ENCODE data around the gene CLPTM1L. TPM values are rescaled to one million over a fixed set of nuclear protein-coding genes. Genes with fewer than 3 reads are reported as not detected.

CLPTM1L gene
- total RNA-seq, 2 experiments from 2014 or later = 47.2 to 47.4 TPM

DNA sequence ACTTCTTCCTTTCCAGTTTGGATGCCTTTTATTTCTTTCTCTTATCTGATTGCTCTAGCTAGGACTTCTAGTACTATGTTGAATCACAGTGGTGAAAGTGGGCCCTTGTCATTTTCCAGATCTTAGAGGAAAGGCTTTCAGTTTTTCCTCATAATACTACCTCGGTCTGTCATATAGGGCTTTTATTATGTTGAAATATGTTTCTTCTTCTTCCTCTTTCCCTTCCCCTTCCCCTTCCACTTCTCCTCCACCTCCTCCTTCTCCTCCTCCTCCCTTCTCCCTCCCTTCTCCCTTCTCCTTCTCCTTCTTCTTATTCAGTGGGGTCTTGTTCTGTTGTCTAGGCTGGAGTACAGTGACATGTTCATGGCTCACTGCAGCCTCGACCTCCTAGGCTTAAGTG lies 40.9 kb downstream of the CLPTM1L start:
- no peak overlapping the region for H3K4me3 Mint-ChIP-seq
- H3K9me3 ChIP-seq (ENCODE audit: control insufficient read depth in 1 of 2, insufficient read depth in 1 of 2, low read length in 2 of 2) = no peaks in the 10 kb centered on the region
- CTCF ChIA-PET = no interaction called here
- no peaks in the 10 kb centered on the region for H3K36me3 Mint-ChIP-seq (ENCODE audit: low read depth)
- H3K4me1 Mint-ChIP-seq (ENCODE audit: low read depth) = peaks cover 9% of the 10 kb centered on the region
- ATAC-seq (ENCODE audit: poor library complexity) (no peak), DNase-seq (no peak)
- no peaks in the 10 kb centered on the region for H3K36me3 ChIP-seq (ENCODE audit: insufficient read depth, low read length)
- no peaks in the 10 kb centered on the region for H3K27me3 Mint-ChIP-seq
- POLR2A ChIA-PET = interaction anchor here (0.7 to 1.1 kb wide), 2 partner anchors 12 to 136 kb away, joined by 3 read pairs; no protein-coding TSS in a partner anchor
- intact Hi-C loops (cut with DNase I, micrococcal nuclease) = no loop called here
- peak overlapping the region; percentile 21 for H3K27ac Mint-ChIP-seq
- H3K27ac ChIP-seq (ENCODE audit: low read depth in 1 of 2, low read length in 2 of 2) = no peak overlapping the region
- TF ChIP-seq, protein P1, sequence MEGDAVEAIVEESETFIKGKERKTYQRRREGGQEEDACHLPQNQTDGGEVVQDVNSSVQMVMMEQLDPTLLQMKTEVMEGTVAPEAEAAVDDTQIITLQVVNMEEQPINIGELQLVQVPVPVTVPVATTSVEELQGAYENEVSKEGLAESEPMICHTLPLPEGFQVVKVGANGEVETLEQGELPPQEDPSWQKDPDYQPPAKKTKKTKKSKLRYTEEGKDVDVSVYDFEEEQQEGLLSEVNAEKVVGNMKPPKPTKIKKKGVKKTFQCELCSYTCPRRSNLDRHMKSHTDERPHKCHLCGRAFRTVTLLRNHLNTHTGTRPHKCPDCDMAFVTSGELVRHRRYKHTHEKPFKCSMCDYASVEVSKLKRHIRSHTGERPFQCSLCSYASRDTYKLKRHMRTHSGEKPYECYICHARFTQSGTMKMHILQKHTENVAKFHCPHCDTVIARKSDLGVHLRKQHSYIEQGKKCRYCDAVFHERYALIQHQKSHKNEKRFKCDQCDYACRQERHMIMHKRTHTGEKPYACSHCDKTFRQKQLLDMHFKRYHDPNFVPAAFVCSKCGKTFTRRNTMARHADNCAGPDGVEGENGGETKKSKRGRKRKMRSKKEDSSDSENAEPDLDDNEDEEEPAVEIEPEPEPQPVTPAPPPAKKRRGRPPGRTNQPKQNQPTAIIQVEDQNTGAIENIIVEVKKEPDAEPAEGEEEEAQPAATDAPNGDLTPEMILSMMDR (IDR thresholded peaks at IDR 0.05) = no peak
- H3K9me3 Mint-ChIP-seq = no peaks in the 10 kb centered on the region
- H3K27me3 ChIP-seq (ENCODE audit: control insufficient read depth in 1 of 2, insufficient read depth in 2 of 2, low read length in 2 of 2) = no peaks in the 10 kb centered on the region
- H3K4me3 ChIP-seq (ENCODE audit: low read length) = no peak overlapping the region
- H3K4me1 ChIP-seq (ENCODE audit: insufficient read depth, low read length) = no peaks in the 10 kb centered on the region

DNA sequence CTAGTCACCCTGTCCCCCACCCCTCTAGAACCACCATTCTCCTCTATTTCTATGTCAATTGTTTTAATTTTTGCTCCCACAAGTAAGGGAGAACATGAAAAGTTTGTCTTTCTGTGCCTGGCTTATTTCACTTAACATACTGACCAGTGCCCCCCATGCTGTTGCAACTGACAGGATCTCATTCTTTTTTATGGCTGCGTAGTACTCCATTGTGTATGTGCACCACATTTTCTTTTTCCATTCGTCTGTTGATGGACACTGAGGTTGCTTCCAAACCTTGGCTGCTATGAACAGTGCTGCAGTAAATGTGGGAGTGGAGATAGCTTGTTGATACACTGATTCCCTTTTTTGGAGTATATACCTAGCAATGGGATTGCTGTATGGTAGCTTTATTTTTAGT lies 42.6 kb downstream of the CLPTM1L start:
- Mint-ChIP-seq H3K9me3 (no peaks in the 10 kb centered on the region), H3K27ac (no peak overlapping the region), H3K4me1 (ENCODE audit: low read depth) (no peaks in the 10 kb centered on the region), H3K36me3 (ENCODE audit: low read depth) (no peaks in the 10 kb centered on the region), H3K27me3 (no peaks in the 10 kb centered on the region), H3K4me3 (no peak overlapping the region)
- Histone ChIP-seq H3K27me3 (ENCODE audit: control insufficient read depth in 1 of 2, insufficient read depth in 2 of 2, low read length in 2 of 2) (no peaks in the 10 kb centered on the region), H3K27ac (ENCODE audit: low read depth in 1 of 2, low read length in 2 of 2) (no peak overlapping the region), H3K9me3 (ENCODE audit: control insufficient read depth in 1 of 2, insufficient read depth in 1 of 2, low read length in 2 of 2) (no peaks in the 10 kb centered on the region), H3K36me3 (ENCODE audit: insufficient read depth, low read length) (no peaks in the 10 kb centered on the region), H3K4me3 (ENCODE audit: low read length) (no peak overlapping the region), H3K4me1 (ENCODE audit: insufficient read depth, low read length) (no peaks in the 10 kb centered on the region)
- intact Hi-C loops (cut with DNase I, micrococcal nuclease) = no loop called here
- no peak for DNase-seq
- TF ChIP-seq, protein P1 (IDR thresholded peaks at IDR 0.05) = no peak
- ChIA-PET POLR2A (interaction anchor here (1.3 to 1.4 kb wide), 2 partner anchors 7 to 11 kb away, joined by 3 to 5 read pairs; partner anchors contain the start of gene TERT), CTCF (no interaction called here)
- ATAC-seq (ENCODE audit: poor library complexity) = no peak

DNA sequence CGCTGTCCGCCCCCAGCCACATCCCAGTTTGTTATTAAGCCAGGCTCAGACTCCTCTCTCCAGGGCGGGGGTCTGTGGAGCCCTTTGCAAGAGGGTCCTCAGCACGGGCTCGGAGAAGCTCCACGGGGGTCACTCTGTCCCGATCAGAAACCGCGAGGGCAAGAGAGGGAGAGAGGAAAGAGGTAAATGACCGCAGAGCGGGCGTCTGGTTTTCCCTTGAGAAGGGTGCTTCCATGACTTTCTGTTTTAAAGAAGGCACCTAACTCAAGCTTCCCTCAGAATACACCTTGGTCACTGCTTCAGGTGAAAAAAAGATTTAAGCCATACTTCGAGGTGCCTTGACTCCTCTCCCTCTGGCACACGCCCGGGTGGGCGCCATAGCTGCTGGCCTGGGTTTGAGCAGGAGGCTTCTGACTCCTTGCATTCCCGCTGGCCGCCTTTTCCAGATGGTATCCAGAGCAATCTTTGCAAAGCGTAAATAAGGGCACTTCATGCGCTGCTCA lies 44.3 kb downstream of the CLPTM1L start:
- intact Hi-C loops (cut with DNase I, micrococcal nuclease) = no loop called here
- Mint-ChIP-seq H3K36me3 (ENCODE audit: low read depth) (no peaks in the 10 kb centered on the region), H3K27ac (no peak overlapping the region), H3K27me3 (no peaks in the 10 kb centered on the region), H3K4me3 (no peak overlapping the region), H3K4me1 (ENCODE audit: low read depth) (peaks cover 4% of the 10 kb centered on the region), H3K9me3 (no peaks in the 10 kb centered on the region)
- DNase-seq = peak in 2 of 14 experiments; percentile 1 to 20
- no peak overlapping the region for H3K4me3 ChIP-seq (ENCODE audit: low read length)
- POLR2A ChIA-PET = interaction anchor here (2.2 kb wide), 1 partner anchor 15 kb away, joined by 8 read pairs; no protein-coding TSS in a partner anchor
- TF ChIP-seq, protein P1 (IDR thresholded peaks at IDR 0.05) = no peak
- no peaks in the 10 kb centered on the region for H3K9me3 ChIP-seq (ENCODE audit: control insufficient read depth in 1 of 2, insufficient read depth in 1 of 2, low read length in 2 of 2)
- H3K27ac ChIP-seq (ENCODE audit: low read depth in 1 of 2, low read length in 2 of 2) = no peak overlapping the region
- H3K27me3 ChIP-seq (ENCODE audit: control insufficient read depth in 1 of 2, insufficient read depth in 2 of 2, low read length in 2 of 2) = no peaks in the 10 kb centered on the region
- no peak for ATAC-seq (ENCODE audit: poor library complexity)
- no peaks in the 10 kb centered on the region for H3K36me3 ChIP-seq (ENCODE audit: insufficient read depth, low read length)
- peaks cover 1% of the 10 kb centered on the region for H3K4me1 ChIP-seq (ENCODE audit: insufficient read depth, low read length)
- CTCF ChIA-PET = no interaction called here
